HG03354 (cell line): ENCODE results near the gene SYCE3.

Source experiments
- ATAC-seq: cut with Tn5 transposase; IDR thresholded peaks from one replicate; pipeline ENCODE4 v1.9.1; 2021; ENCODE audit warnings: mild to moderate bottlenecking; ENCODE audit not compliant: unreplicated experiment, poor library complexity, severe bottlenecking

Gene SYCE3

GRCh38 chr22:50600967-50601668, 38.4 kb upstream of the SYCE3 start:
- no peak for ATAC-seq

DNA sequence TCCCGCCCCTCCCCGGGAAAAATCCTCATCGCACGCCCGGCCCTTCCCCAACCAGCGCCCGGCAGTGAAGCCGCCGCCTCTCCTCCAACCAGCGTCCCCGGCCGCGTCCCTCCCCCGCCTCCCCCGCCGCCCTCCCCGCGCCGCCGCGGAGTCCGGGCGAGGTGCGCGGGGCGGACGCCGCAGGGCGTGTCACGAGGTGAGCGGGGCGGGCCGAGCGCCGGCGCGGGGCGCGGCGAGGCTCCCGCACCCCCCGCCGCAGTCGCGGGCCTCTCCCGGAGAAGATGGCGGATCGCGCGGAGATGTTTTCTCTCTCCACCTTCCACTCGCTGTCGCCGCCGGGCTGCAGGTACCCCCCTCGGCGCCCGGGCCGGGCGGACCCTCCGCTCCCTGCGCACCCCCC, 37.8 kb upstream of the SYCE3 start, which contains the start of gene MAPK8IP2:
Gene MAPK8IP2, plus strand, starts transcription at position 256 of the 400 bp plus-strand sequence. Its CDS starts 26 bp downstream, at position 282.
- ATAC-seq, result no peak

DNA sequence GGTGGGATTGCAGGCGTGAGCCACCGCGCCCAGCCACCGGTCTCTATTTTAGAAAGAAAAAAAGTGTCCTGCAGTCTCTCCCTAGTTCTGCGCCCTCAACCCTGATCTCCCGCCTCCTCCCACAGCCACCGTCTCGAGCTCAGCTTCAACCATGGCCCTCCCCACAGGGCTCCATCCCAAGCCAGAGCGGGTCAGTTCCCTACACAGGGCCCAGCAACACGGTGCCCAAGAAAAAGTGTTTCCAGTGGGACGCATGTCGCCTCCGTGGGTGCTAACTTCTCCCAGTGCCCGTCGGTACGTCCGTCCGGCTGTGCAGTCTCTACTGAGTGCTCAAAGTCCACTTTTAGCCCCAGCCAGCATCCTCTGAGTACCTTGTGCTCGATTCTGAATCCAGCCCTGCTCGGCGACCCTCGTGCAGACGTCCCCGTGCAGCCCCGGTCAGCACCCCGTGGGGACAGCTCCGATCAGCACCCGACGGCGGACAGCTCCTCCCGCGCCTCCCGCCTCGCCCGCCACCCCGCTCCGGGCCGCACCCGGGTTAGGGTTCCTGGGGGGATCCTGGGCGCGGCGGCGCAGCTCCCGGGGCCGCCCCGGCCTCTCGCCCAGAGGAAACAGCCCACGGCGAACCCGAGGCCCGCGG, 37.2 kb upstream of the SYCE3 start:
- ATAC-seq, result no peak

DNA sequence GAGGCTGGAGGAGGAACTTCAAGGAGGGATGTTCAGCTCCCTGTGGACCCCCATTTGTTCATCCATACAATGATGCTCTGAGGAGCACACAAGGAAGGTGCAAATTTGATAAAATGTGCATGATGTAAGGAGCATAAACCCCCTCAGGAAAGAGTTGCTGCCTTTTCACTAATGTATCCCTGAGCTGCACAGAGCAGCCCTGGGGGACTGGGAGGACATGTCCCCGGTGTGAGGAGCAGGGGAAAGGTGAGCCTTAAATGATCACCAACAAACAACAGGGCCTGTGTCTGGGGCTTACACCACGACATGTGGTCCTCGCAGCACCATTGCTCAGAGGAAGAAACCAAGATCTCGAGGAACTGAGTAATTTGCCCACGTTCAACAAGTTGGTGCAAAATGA, 34.4 kb upstream of the SYCE3 start:
- no peak for ATAC-seq

DNA sequence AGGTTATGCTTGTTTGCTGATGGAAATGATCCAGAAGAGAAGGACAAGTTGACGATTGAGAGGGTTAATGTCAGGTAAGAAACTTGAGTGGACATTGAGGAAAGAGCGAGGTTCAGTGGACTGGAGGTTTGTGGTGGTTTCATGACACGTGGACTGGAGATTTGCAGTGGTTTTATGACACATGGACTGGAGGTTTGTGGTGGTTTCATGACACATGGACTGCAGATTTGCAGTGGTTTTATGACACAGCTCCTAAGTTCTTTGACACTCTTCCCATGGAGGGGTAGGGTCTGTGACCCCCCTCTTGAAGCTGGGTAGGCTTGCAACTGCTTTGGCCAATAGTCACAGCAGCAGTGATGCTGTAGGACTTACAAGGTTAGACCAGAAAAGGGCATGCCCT, 32.5 kb upstream of the SYCE3 start:
- ATAC-seq, result no peak

DNA sequence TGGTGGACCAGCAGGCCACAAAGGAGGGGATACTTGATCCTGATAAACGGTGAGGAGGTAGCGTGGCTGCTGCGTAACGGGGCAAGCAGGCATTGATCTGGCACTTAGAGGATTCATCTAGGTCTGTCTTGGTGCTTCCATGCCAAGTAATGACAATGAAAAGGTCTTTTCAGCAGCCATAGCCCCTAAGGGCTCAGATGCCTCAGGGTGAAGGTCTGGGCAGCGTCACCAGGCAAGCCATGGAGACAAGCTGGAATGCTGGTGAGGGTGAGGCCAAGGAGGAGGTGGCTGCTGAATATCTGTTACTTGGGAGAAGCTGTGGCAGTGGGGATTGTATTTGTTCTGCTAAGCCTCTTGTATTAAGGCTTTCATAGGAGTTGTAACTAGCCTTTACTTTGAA, 24.7 kb upstream of the SYCE3 start:
- ATAC-seq, result no peak

DNA sequence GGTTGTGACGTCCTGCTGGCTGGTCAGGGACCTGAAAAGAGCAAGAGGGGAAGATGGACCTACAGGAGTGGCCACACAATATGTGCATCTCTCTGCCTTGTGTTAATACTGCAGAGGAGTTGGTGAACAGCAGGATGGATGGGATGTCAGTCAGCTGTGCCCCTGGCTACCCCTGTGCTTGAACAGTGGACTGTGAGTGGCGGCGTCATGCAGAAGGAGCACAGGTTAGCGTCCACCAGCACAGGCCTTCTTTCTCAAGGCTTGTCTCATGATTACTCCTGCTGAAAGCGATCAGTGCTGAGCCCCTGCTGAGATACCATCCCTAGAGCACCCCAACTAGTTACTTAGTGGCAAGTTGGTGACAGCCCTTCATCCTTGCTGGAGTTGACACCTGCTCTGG, 23.7 kb upstream of the SYCE3 start:
- ATAC-seq, result no peak

- no peak for ATAC-seq
Measured at GRCh38 chr22:50585781-50586180, 23.1 kb upstream of the SYCE3 start.

DNA sequence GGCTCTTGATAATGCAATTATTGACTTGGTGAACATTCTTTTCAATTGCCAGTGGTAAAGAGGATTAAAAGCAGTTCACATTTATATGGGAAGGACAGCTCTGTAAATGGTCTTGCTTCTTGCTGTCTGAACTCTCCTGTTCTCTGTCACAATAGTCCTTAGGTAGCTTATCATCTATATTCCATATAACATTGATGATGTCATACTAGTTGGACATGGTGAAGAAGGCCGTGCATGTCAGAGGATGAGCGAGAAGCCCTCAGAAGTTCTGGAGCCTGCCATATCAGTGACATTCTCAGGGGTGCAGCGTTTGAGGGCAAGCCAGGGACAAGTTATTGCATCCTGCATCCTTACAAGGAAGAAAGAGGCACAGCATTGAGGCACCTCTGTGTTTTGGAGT, 22.5 kb upstream of the SYCE3 start:
- ATAC-seq, result no peak

DNA sequence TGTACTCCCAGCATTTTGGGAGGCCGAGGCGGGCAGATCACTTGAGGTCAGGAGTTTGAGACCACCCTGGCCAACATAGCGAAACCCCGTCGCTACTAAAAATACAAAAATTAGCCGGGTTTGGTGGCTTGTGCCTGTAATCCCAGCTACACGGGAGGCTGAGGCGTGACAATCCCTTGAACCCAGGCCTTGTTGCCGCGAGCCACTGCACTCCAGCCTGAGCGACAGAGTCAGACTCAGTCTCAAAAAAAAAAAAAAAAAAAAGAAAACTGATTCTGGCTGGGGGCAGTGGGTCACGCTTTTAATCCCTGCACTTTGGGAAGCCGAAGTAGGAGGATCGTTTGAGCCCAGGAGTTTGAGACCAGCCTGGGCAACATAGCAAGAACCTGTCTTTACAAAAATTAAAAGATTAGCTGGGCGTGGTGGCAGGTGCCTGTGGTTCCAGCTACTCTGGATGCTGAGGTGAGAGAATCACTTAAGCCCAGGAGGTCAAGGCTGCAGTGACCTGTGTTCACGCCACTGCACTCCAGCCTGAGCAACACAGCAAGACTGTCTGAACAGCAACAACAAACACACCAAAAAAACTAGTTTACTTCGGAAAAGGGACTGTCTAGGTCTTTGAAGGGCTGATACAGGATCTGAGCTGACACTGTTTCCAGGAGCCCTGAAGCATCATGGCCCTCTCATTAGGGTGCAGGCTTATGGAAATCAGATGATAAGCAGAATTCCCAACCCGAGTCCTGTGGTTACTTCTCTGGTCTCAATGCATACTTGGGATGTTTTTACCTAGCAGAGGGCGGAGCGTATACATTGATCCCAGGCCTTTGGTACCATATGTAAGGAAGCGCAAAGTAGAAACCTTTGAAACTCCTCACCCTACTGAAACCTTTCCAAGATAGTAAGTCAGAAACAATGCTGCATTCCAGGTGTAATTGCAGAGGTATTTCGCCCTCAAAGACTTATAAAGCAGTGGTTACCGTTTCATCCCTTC, 21.7 kb upstream of the SYCE3 start:
- no peak for ATAC-seq

- ATAC-seq, result peak; percentile 34
Measured at GRCh38 chr22:50583294-50583861, 20.7 kb upstream of the SYCE3 start.

- ATAC-seq, result peak; percentile 87
Measured at GRCh38 chr22:50582493-50583293, 20.0 kb upstream of the SYCE3 start, which contains the start of gene CHKB. TSS of gene CHKB (minus strand) at chr22:50582849. CDS start at chr22:50582781, 68 bp downstream.

DNA sequence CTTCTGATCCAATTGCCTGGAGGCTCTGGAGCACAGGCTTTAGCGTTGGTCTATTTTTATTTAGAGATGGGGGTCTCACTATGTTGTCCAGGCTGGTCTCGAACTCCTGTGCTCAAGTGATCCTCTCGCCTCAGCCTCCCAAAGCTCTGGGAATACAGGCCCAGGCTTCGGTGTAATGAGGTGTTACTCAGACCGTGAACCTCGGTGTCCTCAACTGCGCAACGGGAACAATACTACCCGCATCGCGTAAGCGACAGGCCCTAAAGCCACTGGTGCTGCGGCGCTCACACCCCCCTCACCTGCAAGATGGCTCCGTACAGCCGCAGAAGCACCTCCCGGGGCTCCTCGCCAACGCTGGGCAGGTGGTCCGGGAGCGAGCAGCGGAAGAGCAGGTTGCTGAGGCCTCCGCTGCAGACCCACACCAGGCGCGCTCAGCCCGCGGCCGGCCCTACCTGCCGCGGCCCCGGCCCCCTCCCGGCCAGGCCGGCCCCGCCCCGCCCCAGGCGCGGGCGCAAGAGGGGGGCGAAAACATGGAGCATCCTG, 19.3 kb upstream of the SYCE3 start:
- ATAC-seq, result peak; percentile 29

- no peak for ATAC-seq
Measured at GRCh38 chr22:50581031-50581949, 18.6 kb upstream of the SYCE3 start.

GRCh38 chr22:50579752-50580151, 17.0 kb upstream of the SYCE3 start:
- ATAC-seq, result no peak

GRCh38 chr22:50578776-50579310, 16.1 kb upstream of the SYCE3 start:
- no peak for ATAC-seq

DNA sequence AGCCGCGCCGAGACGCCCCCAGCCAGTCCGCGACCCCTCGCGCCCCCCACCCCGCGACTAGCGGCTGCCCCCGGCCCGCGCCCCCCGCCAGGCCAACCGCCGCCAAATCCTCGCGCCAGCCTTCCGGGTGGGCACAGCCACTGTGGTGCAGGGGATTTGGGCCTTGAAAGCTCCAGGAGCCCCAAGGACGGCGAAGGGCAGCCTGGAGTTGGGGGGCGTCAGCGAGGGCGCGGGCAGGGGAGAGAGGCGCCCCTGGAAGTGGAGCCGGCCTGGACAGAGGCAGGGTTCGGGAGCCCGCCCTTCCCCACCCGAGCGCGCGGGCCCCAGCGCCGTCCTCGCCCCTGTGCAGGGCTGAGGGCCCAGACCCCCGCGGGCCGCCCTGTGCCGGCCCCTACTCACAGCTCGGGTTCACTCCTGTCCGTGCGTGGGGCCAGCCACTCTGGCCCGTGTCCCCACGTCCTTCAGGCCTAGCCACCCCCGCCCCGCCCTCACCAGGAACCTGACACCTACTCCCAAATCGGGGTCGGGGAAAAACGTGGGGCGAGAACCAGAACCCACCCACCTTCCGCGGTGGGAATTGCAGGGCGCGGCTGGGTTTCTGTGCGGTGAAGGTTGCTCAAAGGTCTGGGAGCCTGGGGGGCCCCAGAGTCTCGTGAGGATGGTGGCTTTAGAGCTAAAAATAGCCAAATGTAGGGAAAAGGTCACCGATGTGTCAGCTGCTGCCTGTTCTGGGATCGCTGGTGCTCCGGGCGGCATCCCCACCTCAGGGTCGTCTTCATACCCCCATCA, 15.5 kb upstream of the SYCE3 start, which contains the start of gene CPT1B:
Gene CPT1B, minus strand, starts transcription at position 441 of the 789 bp plus-strand sequence. CDS start 512 bp downstream, outside the sequence.
- no peak for ATAC-seq
